A549 (cell line): ENCODE results near the gene C10orf67.

Experiments
- BHLHE40 ChIP-seq: IDR thresholded peaks from 2 replicates; pipeline ENCODE4 v1.6.1; 2012; ENCODE audit warnings: low read depth, low read length, inconsistent platforms
- CEBPB ChIP-seq, 2 experiments: fragments of >200 bp in 1 of 2; sonication (Bioruptor Twin) in 1 of 2; formaldehyde crosslinking in 1 of 2; IDR thresholded peaks; 2 replicates each; pipeline ENCODE4 v1.6.1; 2012 to 2016
- CTCF ChIP-seq: fragments of >200 bp; sonication (Bioruptor Twin); formaldehyde crosslinking; IDR thresholded peaks from 3 replicates; pipeline ENCODE4 v1.5.1; 2016
- KDM1A ChIP-seq: fragments of 200-600 bp; sonication (generic); IDR thresholded peaks from 2 replicates; pipeline ENCODE4 v1.6.1; 2016; ENCODE audit warnings: low read depth, mild to moderate bottlenecking
- MAX ChIP-seq: IDR thresholded peaks from 2 replicates; pipeline ENCODE4 v1.6.1; 2012
- PBX3 ChIP-seq: IDR thresholded peaks from 2 replicates; pipeline ENCODE4 v1.6.1; 2012
- POLR2A ChIP-seq: IDR thresholded peaks from 2 replicates; pipeline ENCODE4 v1.6.1; 2012; ENCODE audit warnings: mild to moderate bottlenecking, low read length
- REST ChIP-seq: fragments of 200-600 bp; sonication (generic); IDR thresholded peaks from 2 replicates; pipeline ENCODE4 v1.6.1; 2016; ENCODE audit warnings: antibody characterized with exemption, mild to moderate bottlenecking, moderate library complexity
- SREBF2 ChIP-seq: fragments of 450-650 bp; IDR thresholded peaks from 2 replicates; pipeline ENCODE4 v1.6.1; 2014; ENCODE audit warnings: mild to moderate bottlenecking, moderate library complexity
- TP53 ChIP-seq: fragments of 250-450 bp; sonication (Bioruptor Pico); IDR thresholded peaks from 2 replicates; pipeline ENCODE4 v1.5.0; 2021; ENCODE audit warnings: mild to moderate bottlenecking, moderate library complexity

GRCh38 chr10:23203369-23204325 lies 140.9 kb downstream of the C10orf67 start:
- TF ChIP-seq CTCF (no peak), BHLHE40 (no peak), KDM1A (no peak), POLR2A (no peak), PBX3 (no peak), REST (no peak), MAX (no peak), TP53 (no peak), CEBPB (IDR thresholded peaks at IDR 0.05) (no peak), SREBF2 (no peak)
